Measurements from ENCODE around the gene TEAD1. TPM values are rescaled to one million over a fixed set of nuclear protein-coding genes. Genes with fewer than 3 reads are reported as not detected.

The TEAD1 gene
- total and polyA plus RNA-seq, 2 experiments from 2014 or later, result 24.5 to 103 TPM

DNA sequence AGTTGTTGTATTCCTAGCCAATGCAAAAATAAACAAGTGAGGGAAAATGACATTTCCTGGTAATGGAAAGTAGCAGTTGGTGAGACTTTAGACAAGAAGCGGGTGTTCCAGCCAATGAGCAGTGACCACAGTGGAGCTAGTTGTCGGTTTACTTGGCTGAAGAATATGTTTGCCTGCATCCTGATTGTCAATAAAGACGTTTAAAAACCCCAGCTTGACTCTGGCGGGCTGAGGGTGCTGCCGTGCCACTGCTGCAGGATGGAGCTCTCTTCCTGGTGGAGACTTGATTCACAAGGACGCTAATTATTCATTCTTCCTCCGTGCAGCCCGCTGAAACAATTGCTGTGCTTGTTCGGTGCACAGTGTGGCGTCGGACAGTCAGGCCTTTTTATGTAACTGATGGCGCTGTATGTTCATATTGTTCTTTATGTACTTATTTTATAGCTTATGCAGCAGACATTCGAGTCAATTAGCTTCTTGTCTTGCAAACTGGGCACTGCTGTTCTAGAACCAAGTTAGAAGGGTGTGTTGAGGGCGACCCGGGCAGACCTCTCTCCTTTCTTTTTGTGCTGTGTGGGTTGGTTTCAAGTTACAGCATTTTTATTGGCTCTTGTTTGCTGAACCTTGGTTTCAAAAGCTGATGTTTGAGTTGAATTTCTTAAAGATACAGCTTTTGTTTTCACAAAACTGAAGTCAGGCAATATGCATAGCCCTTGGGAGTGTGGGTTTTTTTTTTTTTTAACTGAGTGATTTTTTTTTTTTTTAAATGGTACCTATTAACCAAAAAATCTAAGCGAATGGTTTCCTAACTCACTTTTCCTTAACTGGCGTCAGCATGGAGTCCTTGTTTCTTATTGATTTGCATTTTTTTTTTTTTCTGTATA, 153.9 kb downstream of the TEAD1 start (continued):
- 0 out of 2 replicates have a peak, but pooled peaks have one; percentile 26 for TF ChIP-seq POLR2AphosphoS5 (IDR thresholded peaks at IDR 0.05; ENCODE audit: low read depth)

DNA sequence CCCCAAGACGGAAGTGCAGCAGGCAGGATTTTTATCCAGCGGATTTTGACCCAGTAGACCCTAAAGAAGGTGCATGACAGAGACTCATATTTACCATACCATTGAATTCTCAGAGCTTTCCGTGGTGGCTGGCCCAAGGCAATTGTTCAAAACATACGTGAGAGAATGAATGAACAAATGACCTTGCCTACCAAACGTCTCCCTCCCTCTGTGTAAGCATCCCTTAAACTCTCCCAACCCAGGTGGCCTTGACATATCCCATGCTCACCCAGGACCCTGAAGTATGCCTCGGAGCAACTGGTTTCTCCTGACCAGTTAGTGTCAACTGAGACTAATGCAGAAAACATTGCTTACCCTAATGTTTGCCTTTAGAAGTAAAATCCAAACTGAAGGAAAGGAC, 154.9 kb downstream of the TEAD1 start:
- Histone ChIP-seq H2AFZ (no peak overlapping the region), H4K20me1 (replicated peaks; ENCODE audit: insufficient read depth) (no peaks in the 10 kb centered on the region), H3K4me3 (peak overlapping the region; percentile 47), H3K4me2 (peak overlapping the region; percentile 73), H3K9me2 (ENCODE audit: insufficient read depth) (no peaks in the 10 kb centered on the region), H3K27ac (ENCODE audit: low read depth) (peak overlapping the region; percentile 89), H3K4me1 (ENCODE audit: insufficient read depth) (peaks cover 83% of the 10 kb centered on the region), H3F3A (replicated peaks; ENCODE audit: low read depth) (peaks cover 11% of the 10 kb centered on the region; the same call in 1 of the 2 replicates), H3K36me3 (ENCODE audit: insufficient read depth) (no peaks in the 10 kb centered on the region), H3K79me2 (replicated peaks; ENCODE audit: insufficient read depth) (peaks cover 78% of the 10 kb centered on the region), H3K27me3 (ENCODE audit: insufficient read depth) (no peaks in the 10 kb centered on the region)
- Mint-ChIP-seq H3K4me1 (peaks cover 87% of the 10 kb centered on the region), H3K9me3 (no peaks in the 10 kb centered on the region), H3K4me3 (peak overlapping the region; percentile 82), H3K27ac (peak overlapping the region; percentile 93), H3K27me3 (ENCODE audit: insufficient read depth, low read depth, poor library complexity) (peaks cover 10% of the 10 kb centered on the region), H3K36me3 (ENCODE audit: low read depth) (peaks cover 8% of the 10 kb centered on the region; the same call in 2 of the 3 replicates)
- DNase-seq (ENCODE audit: low spot score), result no peak
- peak; percentile 12 for ATAC-seq
- no peak for TF ChIP-seq STAT1 (IDR thresholded peaks at IDR 0.05; ENCODE audit: unreplicated experiment)
- TF ChIP-seq POLR2AphosphoS5 (IDR thresholded peaks at IDR 0.05; ENCODE audit: low read depth), result no peak
- TF ChIP-seq, protein P1, sequence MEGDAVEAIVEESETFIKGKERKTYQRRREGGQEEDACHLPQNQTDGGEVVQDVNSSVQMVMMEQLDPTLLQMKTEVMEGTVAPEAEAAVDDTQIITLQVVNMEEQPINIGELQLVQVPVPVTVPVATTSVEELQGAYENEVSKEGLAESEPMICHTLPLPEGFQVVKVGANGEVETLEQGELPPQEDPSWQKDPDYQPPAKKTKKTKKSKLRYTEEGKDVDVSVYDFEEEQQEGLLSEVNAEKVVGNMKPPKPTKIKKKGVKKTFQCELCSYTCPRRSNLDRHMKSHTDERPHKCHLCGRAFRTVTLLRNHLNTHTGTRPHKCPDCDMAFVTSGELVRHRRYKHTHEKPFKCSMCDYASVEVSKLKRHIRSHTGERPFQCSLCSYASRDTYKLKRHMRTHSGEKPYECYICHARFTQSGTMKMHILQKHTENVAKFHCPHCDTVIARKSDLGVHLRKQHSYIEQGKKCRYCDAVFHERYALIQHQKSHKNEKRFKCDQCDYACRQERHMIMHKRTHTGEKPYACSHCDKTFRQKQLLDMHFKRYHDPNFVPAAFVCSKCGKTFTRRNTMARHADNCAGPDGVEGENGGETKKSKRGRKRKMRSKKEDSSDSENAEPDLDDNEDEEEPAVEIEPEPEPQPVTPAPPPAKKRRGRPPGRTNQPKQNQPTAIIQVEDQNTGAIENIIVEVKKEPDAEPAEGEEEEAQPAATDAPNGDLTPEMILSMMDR (conservative IDR thresholded peaks at IDR 0.05; ENCODE audit: low read depth in 2 of 2), result no peak
- no peak for TF ChIP-seq ZNF331 (CRISPR knock-in tag; IDR thresholded peaks at IDR 0.05; ENCODE audit: low read depth)
- TF ChIP-seq EZH2phosphoT487 (IDR thresholded peaks at IDR 0.05; ENCODE audit: unreplicated experiment), result no peak
- no peak for TF ChIP-seq NANOG (IDR thresholded peaks at IDR 0.05; ENCODE audit: borderline replicate concordance)
- no peak for TF ChIP-seq ZNF114 (CRISPR knock-in tag; IDR thresholded peaks at IDR 0.05)
- TF ChIP-seq EZH2 (IDR thresholded peaks at IDR 0.05; ENCODE audit: low read depth, unreplicated experiment), result no peak
- TF ChIP-seq, protein P2, sequence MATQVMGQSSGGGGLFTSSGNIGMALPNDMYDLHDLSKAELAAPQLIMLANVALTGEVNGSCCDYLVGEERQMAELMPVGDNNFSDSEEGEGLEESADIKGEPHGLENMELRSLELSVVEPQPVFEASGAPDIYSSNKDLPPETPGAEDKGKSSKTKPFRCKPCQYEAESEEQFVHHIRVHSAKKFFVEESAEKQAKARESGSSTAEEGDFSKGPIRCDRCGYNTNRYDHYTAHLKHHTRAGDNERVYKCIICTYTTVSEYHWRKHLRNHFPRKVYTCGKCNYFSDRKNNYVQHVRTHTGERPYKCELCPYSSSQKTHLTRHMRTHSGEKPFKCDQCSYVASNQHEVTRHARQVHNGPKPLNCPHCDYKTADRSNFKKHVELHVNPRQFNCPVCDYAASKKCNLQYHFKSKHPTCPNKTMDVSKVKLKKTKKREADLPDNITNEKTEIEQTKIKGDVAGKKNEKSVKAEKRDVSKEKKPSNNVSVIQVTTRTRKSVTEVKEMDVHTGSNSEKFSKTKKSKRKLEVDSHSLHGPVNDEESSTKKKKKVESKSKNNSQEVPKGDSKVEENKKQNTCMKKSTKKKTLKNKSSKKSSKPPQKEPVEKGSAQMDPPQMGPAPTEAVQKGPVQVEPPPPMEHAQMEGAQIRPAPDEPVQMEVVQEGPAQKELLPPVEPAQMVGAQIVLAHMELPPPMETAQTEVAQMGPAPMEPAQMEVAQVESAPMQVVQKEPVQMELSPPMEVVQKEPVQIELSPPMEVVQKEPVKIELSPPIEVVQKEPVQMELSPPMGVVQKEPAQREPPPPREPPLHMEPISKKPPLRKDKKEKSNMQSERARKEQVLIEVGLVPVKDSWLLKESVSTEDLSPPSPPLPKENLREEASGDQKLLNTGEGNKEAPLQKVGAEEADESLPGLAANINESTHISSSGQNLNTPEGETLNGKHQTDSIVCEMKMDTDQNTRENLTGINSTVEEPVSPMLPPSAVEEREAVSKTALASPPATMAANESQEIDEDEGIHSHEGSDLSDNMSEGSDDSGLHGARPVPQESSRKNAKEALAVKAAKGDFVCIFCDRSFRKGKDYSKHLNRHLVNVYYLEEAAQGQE (IDR thresholded peaks at IDR 0.05; ENCODE audit: unreplicated experiment), result no peak
- TF ChIP-seq JUNB (IDR thresholded peaks at IDR 0.05; ENCODE audit: unreplicated experiment), result no peak
- TF ChIP-seq, protein P3, sequence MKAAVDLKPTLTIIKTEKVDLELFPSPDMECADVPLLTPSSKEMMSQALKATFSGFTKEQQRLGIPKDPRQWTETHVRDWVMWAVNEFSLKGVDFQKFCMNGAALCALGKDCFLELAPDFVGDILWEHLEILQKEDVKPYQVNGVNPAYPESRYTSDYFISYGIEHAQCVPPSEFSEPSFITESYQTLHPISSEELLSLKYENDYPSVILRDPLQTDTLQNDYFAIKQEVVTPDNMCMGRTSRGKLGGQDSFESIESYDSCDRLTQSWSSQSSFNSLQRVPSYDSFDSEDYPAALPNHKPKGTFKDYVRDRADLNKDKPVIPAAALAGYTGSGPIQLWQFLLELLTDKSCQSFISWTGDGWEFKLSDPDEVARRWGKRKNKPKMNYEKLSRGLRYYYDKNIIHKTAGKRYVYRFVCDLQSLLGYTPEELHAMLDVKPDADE (IDR thresholded peaks at IDR 0.05), result no peak
